ENCODE data around the gene RTN4IP1.
"Not testable (repeated sequence)": the region's sequence is repeated elsewhere in the genome, so short reads cannot be mapped to it uniquely, and the experiment has no call there.

DNA sequence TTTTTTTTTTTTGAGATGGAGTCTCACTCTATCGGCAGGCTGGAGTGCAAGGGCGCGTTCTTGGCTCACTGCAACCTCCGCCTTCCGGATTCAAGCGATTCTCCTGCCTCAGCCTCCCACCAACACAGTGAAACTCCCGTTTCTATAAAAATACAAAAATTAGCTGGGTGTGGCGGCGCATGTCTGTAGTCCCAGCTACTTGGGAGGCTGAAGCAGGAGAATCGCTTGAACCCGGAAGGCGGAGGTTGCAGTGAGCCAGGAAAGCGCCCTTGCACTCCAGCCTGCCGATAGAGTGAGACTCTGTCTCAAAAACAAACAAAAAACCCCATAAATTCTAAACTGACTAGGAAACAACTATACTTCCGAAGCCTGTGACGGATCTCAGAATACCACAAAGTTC, 1.5 kb downstream of the RTN4IP1 start:
- TF ChIP-seq POLR2A (IDR thresholded peaks at IDR 0.05), result not testable (repeated sequence)
- TF ChIP-seq, protein P1, sequence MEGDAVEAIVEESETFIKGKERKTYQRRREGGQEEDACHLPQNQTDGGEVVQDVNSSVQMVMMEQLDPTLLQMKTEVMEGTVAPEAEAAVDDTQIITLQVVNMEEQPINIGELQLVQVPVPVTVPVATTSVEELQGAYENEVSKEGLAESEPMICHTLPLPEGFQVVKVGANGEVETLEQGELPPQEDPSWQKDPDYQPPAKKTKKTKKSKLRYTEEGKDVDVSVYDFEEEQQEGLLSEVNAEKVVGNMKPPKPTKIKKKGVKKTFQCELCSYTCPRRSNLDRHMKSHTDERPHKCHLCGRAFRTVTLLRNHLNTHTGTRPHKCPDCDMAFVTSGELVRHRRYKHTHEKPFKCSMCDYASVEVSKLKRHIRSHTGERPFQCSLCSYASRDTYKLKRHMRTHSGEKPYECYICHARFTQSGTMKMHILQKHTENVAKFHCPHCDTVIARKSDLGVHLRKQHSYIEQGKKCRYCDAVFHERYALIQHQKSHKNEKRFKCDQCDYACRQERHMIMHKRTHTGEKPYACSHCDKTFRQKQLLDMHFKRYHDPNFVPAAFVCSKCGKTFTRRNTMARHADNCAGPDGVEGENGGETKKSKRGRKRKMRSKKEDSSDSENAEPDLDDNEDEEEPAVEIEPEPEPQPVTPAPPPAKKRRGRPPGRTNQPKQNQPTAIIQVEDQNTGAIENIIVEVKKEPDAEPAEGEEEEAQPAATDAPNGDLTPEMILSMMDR (IDR thresholded peaks at IDR 0.05), result not testable (repeated sequence)
